ENCODE data around the gene STARD3. TPM values are rescaled to one million over a fixed set of nuclear protein-coding genes. Genes with fewer than 3 reads are reported as not detected.

Gene STARD3
- total RNA-seq, 1 experiment from 2014 or later = 47.7 TPM

- Histone ChIP-seq H3K4me2 (no peak overlapping the region), H4K20me1 (ENCODE audit: insufficient read depth) (no peaks in the 10 kb centered on the region), H3K9me3 (ENCODE audit: insufficient read depth, low read depth) (no peaks in the 10 kb centered on the region), H3K36me3 (ENCODE audit: low read depth) (no peaks in the 10 kb centered on the region), H3K9me2 (ENCODE audit: insufficient read depth) (no peaks in the 10 kb centered on the region), H3K79me2 (ENCODE audit: low read depth) (no peaks in the 10 kb centered on the region), H2AFZ (no peak overlapping the region), H3F3A (ENCODE audit: insufficient read depth, low read depth) (no peaks in the 10 kb centered on the region), H3K4me3 (no peak overlapping the region), H3K27ac (no peak overlapping the region), H3K27me3 (ENCODE audit: insufficient read depth, low read depth) (peaks cover 36% of the 10 kb centered on the region), H3K4me1 (replicated peaks; ENCODE audit: insufficient read depth) (no peaks in the 10 kb centered on the region)
- intact Hi-C loops (cut with micrococcal nuclease; ENCODE audit: unreplicated experiment) = no loop called here
- DNase-seq = no peak
- POLR2A ChIA-PET (ENCODE audit: unreplicated experiment) = no interaction called here
- TF ChIP-seq CTCF (conservative IDR thresholded peaks at IDR 0.05) = no peak
- TF ChIP-seq EZH2 (IDR thresholded peaks at IDR 0.05; ENCODE audit: low read depth) = no peak
- CTCF ChIA-PET = no interaction called here
- BruUV-seq (replicated peaks) = no TSS peak
Observed at GRCh38 chr17:39609416-39610025, 27.4 kb upstream of the STARD3 start.

GRCh38 chr17:39611401-39612112, 25.4 kb upstream of the STARD3 start:
- Histone ChIP-seq H2AFZ (no peak overlapping the region), H3K4me2 (no peak overlapping the region), H4K20me1 (ENCODE audit: insufficient read depth) (no peaks in the 10 kb centered on the region), H3F3A (ENCODE audit: insufficient read depth, low read depth) (peaks cover 3% of the 10 kb centered on the region; the same call in 1 of the 2 replicates), H3K27me3 (ENCODE audit: insufficient read depth, low read depth) (peaks cover 29% of the 10 kb centered on the region), H3K4me1 (replicated peaks; ENCODE audit: insufficient read depth) (no peaks in the 10 kb centered on the region), H3K4me3 (no peak overlapping the region), H3K9me3 (ENCODE audit: insufficient read depth, low read depth) (no peaks in the 10 kb centered on the region), H3K9me2 (ENCODE audit: insufficient read depth) (no peaks in the 10 kb centered on the region), H3K36me3 (ENCODE audit: low read depth) (no peaks in the 10 kb centered on the region), H3K79me2 (ENCODE audit: low read depth) (no peaks in the 10 kb centered on the region), H3K27ac (no peak overlapping the region)
- ChIA-PET POLR2A (ENCODE audit: unreplicated experiment) (no interaction called here), CTCF (no interaction called here)
- TF ChIP-seq EZH2 (IDR thresholded peaks at IDR 0.05; ENCODE audit: low read depth) (no peak), CTCF (conservative IDR thresholded peaks at IDR 0.05) (no peak)
- intact Hi-C loops (cut with micrococcal nuclease; ENCODE audit: unreplicated experiment) = no loop called here
- no peak for DNase-seq
- BruUV-seq (replicated peaks) = no TSS peak

GRCh38 chr17:39612291-39612894, 24.6 kb upstream of the STARD3 start:
- no peaks in the 10 kb centered on the region for H3K79me2 ChIP-seq (ENCODE audit: low read depth)
- no peaks in the 10 kb centered on the region for H4K20me1 ChIP-seq (ENCODE audit: insufficient read depth)
- no peak overlapping the region for H3K4me3 ChIP-seq
- TF ChIP-seq EZH2 (IDR thresholded peaks at IDR 0.05; ENCODE audit: low read depth) (no peak), CTCF (conservative IDR thresholded peaks at IDR 0.05) (no peak)
- BruUV-seq (replicated peaks) = no TSS peak
- CTCF ChIA-PET = interaction anchor here (0.7 kb wide), 1 partner anchor 11 kb away, joined by 10 read pairs; no protein-coding TSS in a partner anchor
- H3F3A ChIP-seq (ENCODE audit: insufficient read depth, low read depth) = peaks cover 11% of the 10 kb centered on the region
- H3K36me3 ChIP-seq (ENCODE audit: low read depth) = no peaks in the 10 kb centered on the region
- H3K27me3 ChIP-seq (ENCODE audit: insufficient read depth, low read depth) = peaks cover 27% of the 10 kb centered on the region
- POLR2A ChIA-PET (ENCODE audit: unreplicated experiment) = no interaction called here
- H3K27ac ChIP-seq = no peak overlapping the region
- no peaks in the 10 kb centered on the region for H3K9me3 ChIP-seq (ENCODE audit: insufficient read depth, low read depth)
- H3K4me2 ChIP-seq = no peak overlapping the region
- H3K4me1 ChIP-seq (replicated peaks; ENCODE audit: insufficient read depth) = no peaks in the 10 kb centered on the region
- no peaks in the 10 kb centered on the region for H3K9me2 ChIP-seq (ENCODE audit: insufficient read depth)
- intact Hi-C loops (cut with micrococcal nuclease; ENCODE audit: unreplicated experiment) = no loop called here
- peak in 1 of 2 experiments; percentile 6 for DNase-seq
- no peak overlapping the region for H2AFZ ChIP-seq

All from PC-9 (cell line).